Stimulated activated naive CD8-positive, alpha-beta T cell treated with anti-CD3 and anti-CD28 coated beads, Interleukin-15, Interleukin-2, amounts not matched to agents 100 ng/mL and 50 ng/mL, for 24 hours (primary cell): ENCODE data around the gene ZHX3.

Experiments
- H3K27ac Mint-ChIP-seq: one replicate; pipeline ENCODE4 v1.8.0; 2021; ENCODE audit warnings: mild to moderate bottlenecking, mixed read lengths
- H3K27me3 Mint-ChIP-seq: one replicate; pipeline ENCODE4 v1.8.0; 2021; ENCODE audit warnings: mixed read lengths
- H3K36me3 Mint-ChIP-seq: one replicate; pipeline ENCODE4 v1.8.0; 2021; ENCODE audit warnings: low read depth, mixed read lengths
- H3K4me1 Mint-ChIP-seq: one replicate; pipeline ENCODE4 v1.8.0; 2021; ENCODE audit warnings: low read depth, mixed read lengths
- H3K4me3 Mint-ChIP-seq: one replicate; pipeline ENCODE4 v1.8.0; 2021; ENCODE audit warnings: mild to moderate bottlenecking, mixed read lengths
- H3K9me3 Mint-ChIP-seq: one replicate; pipeline ENCODE4 v1.8.0; 2021; ENCODE audit warnings: mixed read lengths

The ZHX3 gene

GRCh38 chr20:41345729-41346067 is 28.2 kb upstream of the ZHX3 start:
- no peaks in the 10 kb centered on the region for H3K27me3 Mint-ChIP-seq
- no peaks in the 10 kb centered on the region for H3K9me3 Mint-ChIP-seq
- no peaks in the 10 kb centered on the region for H3K36me3 Mint-ChIP-seq
- H3K27ac Mint-ChIP-seq: no peak overlapping the region
- no peak overlapping the region for H3K4me3 Mint-ChIP-seq
- no peaks in the 10 kb centered on the region for H3K4me1 Mint-ChIP-seq

DNA sequence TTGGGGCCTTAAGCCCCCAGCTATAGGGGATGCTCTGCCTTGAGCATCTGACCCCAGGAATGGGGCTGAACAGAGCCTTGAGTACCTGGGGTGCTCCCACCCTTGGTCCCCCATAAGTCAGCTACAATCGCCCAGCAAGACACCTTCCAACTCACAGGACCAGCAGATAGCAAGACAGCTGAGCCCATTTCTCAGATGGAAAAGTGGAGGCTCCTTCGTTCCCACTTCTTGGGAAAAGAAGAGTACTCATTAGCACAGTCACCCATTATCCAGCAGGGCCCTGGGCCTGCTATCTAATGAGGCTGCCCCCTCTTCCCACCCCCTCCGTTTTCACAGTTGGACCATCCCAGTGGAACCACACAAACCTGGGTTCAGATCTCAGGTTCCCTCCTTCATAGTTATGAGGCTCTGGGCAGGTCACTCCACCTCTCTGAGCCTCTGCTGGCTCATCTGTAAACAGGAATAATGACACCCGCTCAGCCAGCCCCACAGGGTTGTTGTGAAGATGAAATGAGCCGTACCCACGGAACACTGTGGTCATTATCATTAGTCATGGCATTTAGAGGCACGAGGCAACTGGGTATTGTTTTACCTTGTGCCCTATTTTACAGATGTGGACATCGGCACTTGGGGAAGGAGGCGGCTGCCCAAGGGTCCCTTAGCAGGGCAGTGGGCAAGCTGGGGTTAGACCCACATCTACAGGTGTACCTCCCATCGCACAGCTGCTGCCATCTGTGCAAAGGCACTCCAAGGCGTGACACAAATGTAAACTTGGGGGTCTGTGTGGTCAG is 27.6 kb upstream of the ZHX3 start:
- Mint-ChIP-seq H3K4me3 (no peak overlapping the region), H3K27me3 (no peaks in the 10 kb centered on the region), H3K4me1 (peaks cover 3% of the 10 kb centered on the region)

DNA sequence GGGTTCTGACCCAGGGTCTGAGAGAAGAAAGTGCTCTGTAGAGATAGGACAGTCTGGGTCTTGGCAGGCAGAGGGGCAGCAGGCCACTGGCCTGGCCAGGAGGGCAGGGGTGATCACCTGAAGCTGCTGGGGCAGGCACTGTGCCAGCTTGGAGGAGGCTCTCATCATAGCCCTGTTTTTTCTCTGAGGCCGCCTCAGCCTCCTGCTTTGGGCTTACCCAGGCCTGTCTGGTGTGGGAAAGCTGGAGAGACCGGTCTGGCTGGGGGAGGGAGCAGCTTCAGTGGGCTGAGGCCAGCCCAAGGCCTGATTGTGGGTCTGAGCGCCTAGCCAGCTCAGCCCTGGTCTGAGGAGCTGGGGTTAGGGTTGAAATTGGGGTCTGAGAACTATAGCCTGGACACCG is 26.9 kb upstream of the ZHX3 start:
- Mint-ChIP-seq H3K4me3 (no peak overlapping the region), H3K36me3 (no peaks in the 10 kb centered on the region), H3K27me3 (peaks cover 3% of the 10 kb centered on the region), H3K27ac (no peak overlapping the region), H3K9me3 (no peaks in the 10 kb centered on the region), H3K4me1 (peaks cover 5% of the 10 kb centered on the region)

More for the DNA sequence above, 27.6 kb upstream of the ZHX3 start:
- H3K27ac Mint-ChIP-seq: no peak overlapping the region
- no peaks in the 10 kb centered on the region for H3K36me3 Mint-ChIP-seq
- no peaks in the 10 kb centered on the region for H3K9me3 Mint-ChIP-seq

DNA sequence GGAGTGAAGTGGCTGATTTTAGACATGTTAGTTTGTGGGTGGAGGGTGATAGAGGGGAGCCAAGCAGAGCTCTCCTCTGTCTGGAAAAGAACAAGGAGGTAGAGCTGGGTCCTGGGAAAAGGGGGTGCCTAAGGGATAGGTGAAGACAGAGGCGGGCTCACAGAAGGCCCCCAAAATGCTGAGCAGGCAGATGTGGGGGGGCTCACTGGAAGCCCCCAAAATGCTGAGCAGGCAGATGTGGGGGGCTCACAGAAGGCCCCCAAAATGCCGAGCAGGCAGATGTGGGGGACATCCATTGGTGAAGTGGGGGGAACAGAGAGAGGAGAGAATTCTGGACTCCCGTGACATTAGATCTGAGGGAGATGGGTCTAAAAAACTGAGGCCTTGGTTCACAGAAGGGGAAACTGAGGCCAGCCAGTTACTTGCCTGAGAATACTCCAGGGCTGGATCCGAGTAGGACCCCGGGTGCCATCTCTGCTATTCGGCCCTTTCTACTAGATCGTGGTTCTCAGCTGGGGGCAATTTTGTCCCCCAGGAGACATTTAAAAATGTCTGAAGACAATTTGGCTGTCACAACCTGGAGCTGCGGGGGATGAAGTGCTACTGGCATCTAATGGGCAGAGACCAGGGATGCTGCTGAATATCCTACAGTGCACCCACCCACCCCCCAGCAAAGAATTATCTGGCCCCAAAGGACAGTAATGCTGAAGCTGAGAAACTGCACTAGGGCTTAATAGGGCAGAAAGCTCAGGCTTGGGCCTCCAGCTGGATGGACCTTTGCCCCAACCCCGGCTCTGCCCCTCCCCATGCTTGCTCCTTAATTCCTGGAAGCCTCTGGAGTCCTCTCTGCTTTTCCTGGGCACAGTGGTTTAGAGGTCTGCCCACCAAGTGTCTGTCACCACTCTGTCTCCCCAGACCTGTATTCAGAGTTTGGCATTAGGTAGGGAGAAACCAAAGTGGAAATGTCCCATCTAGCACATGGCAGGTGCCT is 25.2 kb upstream of the ZHX3 start:
- Mint-ChIP-seq H3K27me3 (peaks cover 7% of the 10 kb centered on the region), H3K27ac (no peak overlapping the region), H3K4me3 (no peak overlapping the region), H3K36me3 (no peaks in the 10 kb centered on the region), H3K9me3 (no peaks in the 10 kb centered on the region), H3K4me1 (peaks cover 5% of the 10 kb centered on the region)

DNA sequence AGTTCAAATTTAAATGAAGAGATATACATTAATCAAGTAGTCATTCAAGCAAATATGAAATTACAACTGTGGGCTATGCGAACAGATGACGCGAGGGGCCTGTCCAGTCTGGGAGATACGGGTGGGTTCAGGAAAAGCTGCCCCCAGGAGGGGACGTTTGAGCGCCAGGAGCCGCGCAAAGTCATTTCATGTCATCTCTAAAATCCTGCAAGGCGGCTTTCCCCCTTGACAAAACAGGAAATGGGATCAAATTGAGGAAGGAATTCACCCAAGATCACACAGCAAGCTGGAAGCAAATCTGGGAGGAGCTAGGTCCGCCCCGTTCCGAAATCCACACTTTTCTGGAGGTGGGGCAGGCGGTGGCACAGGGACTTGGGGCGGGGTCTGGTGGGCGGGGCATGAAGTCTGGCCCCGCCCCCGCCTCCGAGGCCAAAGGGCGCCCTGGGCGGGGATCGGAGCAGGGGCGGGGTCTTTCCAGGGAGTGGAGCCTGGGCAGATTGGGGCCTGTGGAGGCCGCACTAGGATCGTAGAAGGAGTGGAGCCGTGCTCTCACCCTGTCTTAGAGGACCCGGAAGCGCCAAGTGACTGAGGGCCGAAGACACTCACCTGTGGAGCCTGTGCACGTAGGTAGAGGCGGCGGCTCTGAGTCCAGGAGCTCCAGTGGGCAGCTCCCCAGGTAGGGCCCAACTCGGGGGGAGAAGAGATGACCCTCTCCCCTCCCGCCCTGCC is 23.0 kb upstream of the ZHX3 start, which contains the start of gene LPIN3:
Gene LPIN3 (plus strand): TSS at position 495 of the 729 bp plus-strand sequence. CDS start 4,983 bp downstream, outside the sequence.
- H3K9me3 Mint-ChIP-seq: no peaks in the 10 kb centered on the region
- peaks cover 5% of the 10 kb centered on the region for H3K4me1 Mint-ChIP-seq
- H3K27me3 Mint-ChIP-seq: peaks cover 10% of the 10 kb centered on the region
- peak within 1 kb of the TSS; percentile 77 for H3K4me3 Mint-ChIP-seq
- no peaks in the 10 kb centered on the region for H3K36me3 Mint-ChIP-seq
- peak within 1 kb of the TSS; percentile 75 for H3K27ac Mint-ChIP-seq

DNA sequence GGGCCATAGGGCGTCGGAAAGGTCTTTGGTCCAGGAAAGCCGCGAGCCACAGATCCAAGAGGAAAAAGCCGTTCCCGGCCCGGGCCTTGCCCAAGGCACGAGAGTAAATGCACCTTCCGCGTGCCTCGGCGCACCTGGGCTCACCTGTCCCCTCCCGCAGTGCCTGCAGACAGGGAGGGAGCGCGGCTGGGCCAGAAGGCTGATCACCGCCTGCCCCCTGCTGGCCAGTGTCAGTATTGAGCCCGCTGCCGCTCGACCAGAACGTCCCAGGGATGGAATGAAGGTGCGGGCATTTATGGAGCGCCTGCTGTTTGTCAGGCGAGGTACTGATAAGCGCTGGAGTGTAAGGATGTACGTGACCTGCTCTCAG is 22.4 kb upstream of the ZHX3 start:
- peaks cover 5% of the 10 kb centered on the region for H3K4me1 Mint-ChIP-seq
- peak overlapping the region; percentile 75 for H3K27ac Mint-ChIP-seq
- H3K9me3 Mint-ChIP-seq: no peaks in the 10 kb centered on the region
- no peaks in the 10 kb centered on the region for H3K36me3 Mint-ChIP-seq
- peak overlapping the region; percentile 77 for H3K4me3 Mint-ChIP-seq
- H3K27me3 Mint-ChIP-seq: peaks cover 12% of the 10 kb centered on the region

GRCh38 chr20:41336711-41337492 is 19.4 kb upstream of the ZHX3 start:
- Mint-ChIP-seq H3K4me3 (no peak overlapping the region), H3K9me3 (no peaks in the 10 kb centered on the region), H3K36me3 (no peaks in the 10 kb centered on the region), H3K27me3 (peaks cover 12% of the 10 kb centered on the region), H3K4me1 (peaks cover 5% of the 10 kb centered on the region), H3K27ac (no peak overlapping the region)

GRCh38 chr20:41335591-41335990 is 18.1 kb upstream of the ZHX3 start:
- no peaks in the 10 kb centered on the region for H3K36me3 Mint-ChIP-seq
- no peak overlapping the region for H3K4me3 Mint-ChIP-seq
- H3K27ac Mint-ChIP-seq: no peak overlapping the region
- peaks cover 5% of the 10 kb centered on the region for H3K4me1 Mint-ChIP-seq
- H3K27me3 Mint-ChIP-seq: peaks cover 12% of the 10 kb centered on the region
- no peaks in the 10 kb centered on the region for H3K9me3 Mint-ChIP-seq

DNA sequence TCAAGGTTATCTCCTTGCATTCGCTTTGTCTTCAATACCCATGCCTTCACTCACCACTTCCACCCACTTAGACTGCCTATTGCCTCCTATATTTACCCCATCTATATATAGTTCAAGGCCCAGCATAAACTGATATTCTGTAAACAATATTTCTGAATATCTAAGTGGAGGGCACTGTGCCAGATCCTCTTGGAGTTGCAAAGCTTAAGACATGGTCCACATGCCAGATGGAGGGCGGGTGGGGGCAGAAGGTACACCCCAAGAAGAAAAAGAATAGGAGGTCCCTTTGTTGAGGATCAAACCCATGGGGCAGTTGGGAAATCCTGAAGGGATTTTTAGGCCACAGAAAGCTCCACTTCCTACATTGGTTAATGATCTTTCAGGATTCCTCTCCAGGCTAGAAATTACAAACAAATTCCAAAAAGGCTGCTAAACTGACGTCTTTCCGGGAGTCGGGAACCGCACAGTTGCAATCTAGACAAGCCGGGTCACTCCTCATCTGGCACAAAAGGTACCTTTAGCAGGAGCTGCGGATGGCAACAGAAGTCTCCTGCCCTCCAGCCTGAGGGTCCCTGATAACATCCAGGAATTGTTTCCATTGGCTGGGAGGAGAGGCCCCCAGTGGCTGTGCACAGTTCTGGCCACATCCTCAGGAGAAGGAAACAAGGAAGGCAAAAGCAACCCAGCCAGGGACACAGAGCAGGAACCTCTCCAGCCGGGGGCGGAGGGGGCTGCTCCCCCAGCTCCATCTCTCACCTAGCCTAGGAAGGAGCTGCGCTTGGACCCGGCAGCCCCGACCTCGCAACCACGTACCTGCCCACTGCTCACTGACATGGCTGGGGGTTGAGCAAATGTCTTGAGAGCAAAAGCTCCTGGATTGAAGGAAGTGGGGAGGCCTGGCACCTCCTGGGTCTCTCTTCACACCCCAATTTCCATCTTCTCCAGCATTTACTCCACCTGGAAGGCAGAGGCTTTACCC is 17.2 kb upstream of the ZHX3 start:
- no peaks in the 10 kb centered on the region for H3K9me3 Mint-ChIP-seq
- peaks cover 7% of the 10 kb centered on the region for H3K4me1 Mint-ChIP-seq
- H3K4me3 Mint-ChIP-seq: no peak overlapping the region
- no peaks in the 10 kb centered on the region for H3K36me3 Mint-ChIP-seq
- H3K27me3 Mint-ChIP-seq: peaks cover 11% of the 10 kb centered on the region
- no peak overlapping the region for H3K27ac Mint-ChIP-seq

GRCh38 chr20:41334036-41334435 is 16.5 kb upstream of the ZHX3 start:
- Mint-ChIP-seq H3K27ac (no peak overlapping the region), H3K4me3 (no peak overlapping the region), H3K36me3 (no peaks in the 10 kb centered on the region), H3K4me1 (peaks cover 14% of the 10 kb centered on the region), H3K27me3 (peaks cover 7% of the 10 kb centered on the region), H3K9me3 (no peaks in the 10 kb centered on the region)

DNA sequence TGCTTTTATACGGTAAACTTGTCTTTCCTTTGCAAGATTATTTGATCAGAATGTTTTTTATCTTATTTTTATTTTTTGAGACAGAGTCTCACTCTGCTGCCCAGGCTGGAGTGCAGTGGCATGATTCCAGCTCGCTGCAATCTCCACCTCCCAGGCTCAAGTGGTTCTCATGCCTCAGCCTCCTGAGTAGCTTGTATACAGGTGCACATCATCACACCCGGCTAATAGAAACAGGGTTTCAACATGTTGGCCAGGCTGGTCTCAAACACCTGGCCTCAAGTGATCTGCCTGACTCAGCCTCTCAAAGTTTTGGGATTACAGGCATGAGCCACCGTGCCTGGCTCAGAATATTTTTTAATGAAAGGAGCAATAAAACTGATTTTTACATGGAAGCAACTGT is 14.2 kb upstream of the ZHX3 start:
- no peaks in the 10 kb centered on the region for H3K9me3 Mint-ChIP-seq
- H3K27me3 Mint-ChIP-seq: peaks cover 4% of the 10 kb centered on the region
- H3K27ac Mint-ChIP-seq: no peak overlapping the region
- no peaks in the 10 kb centered on the region for H3K36me3 Mint-ChIP-seq
- peaks cover 17% of the 10 kb centered on the region for H3K4me1 Mint-ChIP-seq
- H3K4me3 Mint-ChIP-seq: no peak overlapping the region

- Mint-ChIP-seq H3K4me1 (peaks cover 17% of the 10 kb centered on the region), H3K36me3 (no peaks in the 10 kb centered on the region), H3K4me3 (no peak overlapping the region), H3K27me3 (peaks cover 4% of the 10 kb centered on the region), H3K27ac (no peak overlapping the region), H3K9me3 (no peaks in the 10 kb centered on the region)
Measured at GRCh38 chr20:41330941-41331340, 13.4 kb upstream of the ZHX3 start.

GRCh38 chr20:41330343-41330720 is 12.8 kb upstream of the ZHX3 start:
- no peaks in the 10 kb centered on the region for H3K36me3 Mint-ChIP-seq
- no peak overlapping the region for H3K4me3 Mint-ChIP-seq
- peaks cover 17% of the 10 kb centered on the region for H3K4me1 Mint-ChIP-seq
- peak overlapping the region; percentile 52 for H3K27ac Mint-ChIP-seq
- no peaks in the 10 kb centered on the region for H3K9me3 Mint-ChIP-seq
- H3K27me3 Mint-ChIP-seq: peaks cover under 1% of the 10 kb centered on the region
